Left renal cortex interstitium (tissue), 4 donors: ENCODE data around the gene CTAG2. TPM values are rescaled to one million over a fixed set of nuclear protein-coding genes. Genes with fewer than 3 reads are reported as not detected.
"Not testable (repeated sequence)": the region's sequence is repeated elsewhere in the genome, so short reads cannot be mapped to it uniquely, and the experiment has no call there.

Experiments
- DNase-seq, 4 donors: peaks; one replicate each; pipeline ENCODE4 v3.0.0-alpha.2; 2013; ENCODE audit warnings: low read depth in 4 of 4, low spot score in 2 of 4, missing footprints in 1 of 4
- polyA plus RNA-seq, 4 donors: library from polyadenylated mRNA; unstranded; fragments of 120-200 nt; gene quantifications; one replicate each; pipeline ENCODE4 v1.2.1, GENCODE V29; 2013; ENCODE audit not compliant: insufficient read length in 4 of 4

The CTAG2 gene
- not detected for polyA plus RNA-seq

DNA sequence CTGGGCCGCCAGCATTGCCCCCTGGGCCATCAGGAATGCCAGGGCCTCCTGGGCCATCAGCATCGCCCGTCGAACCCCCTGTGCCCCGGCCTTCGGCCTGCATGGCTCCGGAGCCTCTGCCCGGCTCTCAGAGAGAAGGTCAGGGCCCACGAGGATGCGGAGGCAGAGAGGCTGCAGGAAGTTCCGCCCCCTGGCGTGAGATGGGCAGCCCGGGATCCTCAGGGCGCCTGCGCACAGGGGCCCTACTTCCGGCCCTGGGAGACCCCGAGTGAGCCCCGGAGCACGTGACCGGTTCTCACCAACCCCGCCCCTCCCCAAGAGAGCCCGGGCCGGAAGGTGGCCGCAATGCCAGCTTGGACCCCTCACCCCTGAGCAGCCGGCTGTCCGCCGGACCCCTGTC is at the start of gene CTAG2:
Gene CTAG2, minus strand, starts transcription at position 167 of the 400 bp plus-strand sequence. Its CDS starts 64 bp downstream, at position 103.
- not testable (repeated sequence) for DNase-seq

- no peak for DNase-seq
These were observed 45.4 kb upstream of the CTAG2 start for GRCh38 chrX:154698630-154699248.

DNA sequence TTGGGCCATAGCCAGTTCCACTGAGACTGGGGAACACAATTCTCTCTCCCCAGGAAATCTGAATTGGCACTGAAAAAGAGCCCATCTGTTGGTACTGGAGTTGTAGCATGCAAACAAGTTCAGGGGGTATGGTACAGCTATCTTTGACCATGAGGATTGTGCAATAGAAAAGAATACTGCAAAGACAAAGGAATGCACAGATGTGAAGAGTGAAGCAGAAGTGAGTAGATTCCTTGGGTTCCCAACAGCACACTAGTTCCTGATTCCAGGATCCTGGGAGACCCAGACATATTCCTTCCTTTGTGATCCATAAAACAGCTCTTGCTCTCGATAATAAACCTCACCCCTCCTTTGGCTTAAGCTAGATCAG is 43.3 kb upstream of the CTAG2 start:
- DNase-seq = no peak

GRCh38 chrX:154695911-154696675 is 42.7 kb upstream of the CTAG2 start:
- DNase-seq = no peak

DNA sequence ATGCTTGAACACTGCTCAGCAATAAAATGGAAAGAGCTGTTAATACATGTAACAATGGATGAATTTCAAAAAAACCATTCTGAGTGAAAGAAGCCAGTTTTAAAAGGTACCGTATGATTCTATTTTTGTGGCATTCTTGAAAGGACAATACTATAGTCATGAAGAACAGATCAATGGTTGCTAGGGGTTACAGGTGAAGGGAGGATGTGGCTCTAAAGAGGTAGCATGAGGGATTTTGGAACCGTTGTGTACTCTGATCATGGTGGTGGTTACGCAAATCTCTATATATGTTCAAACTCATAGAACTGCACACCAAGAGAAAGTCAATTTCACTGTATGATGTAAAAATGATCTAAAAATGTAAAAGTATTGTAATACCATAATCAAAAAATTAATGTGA is 40.0 kb upstream of the CTAG2 start:
- DNase-seq = no peak

DNA sequence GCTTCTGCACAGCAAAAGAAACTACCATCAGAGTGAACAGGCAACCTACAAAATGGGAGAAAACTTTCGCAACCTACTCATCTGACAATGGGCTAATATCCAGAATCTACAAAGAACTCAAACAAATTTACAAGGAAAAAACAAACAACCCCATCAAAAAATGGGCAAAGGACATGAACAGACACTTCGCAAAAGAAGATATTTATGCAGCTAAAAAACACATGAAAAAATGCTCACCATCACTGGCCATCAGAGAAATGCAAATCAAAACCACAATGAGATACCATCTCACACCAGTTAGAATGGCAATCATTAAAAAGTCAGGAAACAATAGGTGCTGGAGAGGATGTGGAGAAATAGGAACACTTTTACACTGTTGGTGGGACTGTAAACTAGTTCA is 37.1 kb upstream of the CTAG2 start:
- DNase-seq = not testable (repeated sequence)

- not testable (repeated sequence) for DNase-seq
These were observed 18.7 kb upstream of the CTAG2 start for GRCh38 chrX:154672084-154672483.

GRCh38 chrX:154670848-154671247 is 17.5 kb upstream of the CTAG2 start:
- DNase-seq = not testable (repeated sequence)

DNA sequence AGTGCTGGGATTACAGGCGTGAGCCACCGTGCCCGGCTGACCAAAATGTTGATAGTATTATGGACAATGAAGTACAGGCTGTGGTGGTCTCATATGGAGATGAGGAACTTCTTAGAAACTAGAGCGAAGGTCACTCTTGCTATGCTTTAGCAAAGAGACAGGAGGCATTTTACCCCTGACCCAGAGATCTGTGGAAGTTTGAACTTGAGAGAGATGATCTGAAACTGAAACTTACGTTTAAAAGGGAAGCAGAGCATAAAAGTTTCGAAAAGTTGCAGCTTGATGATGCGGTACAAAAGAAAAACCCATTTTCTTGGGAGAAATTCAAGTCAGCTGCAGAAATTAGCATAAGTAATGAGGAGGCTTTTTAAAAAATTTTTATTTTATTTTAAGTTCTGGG is 8.5 kb upstream of the CTAG2 start:
- DNase-seq = no peak

DNA sequence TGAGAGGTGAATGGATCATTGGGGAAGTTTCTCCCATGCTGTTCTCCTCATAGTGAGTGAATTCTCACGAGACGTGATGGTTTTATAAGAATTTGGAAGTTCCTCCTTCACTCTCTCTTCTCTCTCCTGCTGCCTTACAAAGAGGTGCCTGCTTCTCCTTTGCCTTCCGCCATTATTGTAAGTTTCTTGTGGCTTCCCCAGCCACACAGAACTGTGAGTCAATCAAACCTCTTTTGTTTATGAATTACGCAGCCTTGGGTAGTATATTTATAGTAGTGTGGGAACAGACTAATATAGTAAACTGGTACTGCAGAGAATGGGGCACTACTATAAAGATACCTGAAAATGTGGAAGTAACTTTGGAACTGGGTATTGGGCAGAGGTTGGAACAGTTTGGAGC is 7.8 kb upstream of the CTAG2 start:
- DNase-seq = no peak

DNA sequence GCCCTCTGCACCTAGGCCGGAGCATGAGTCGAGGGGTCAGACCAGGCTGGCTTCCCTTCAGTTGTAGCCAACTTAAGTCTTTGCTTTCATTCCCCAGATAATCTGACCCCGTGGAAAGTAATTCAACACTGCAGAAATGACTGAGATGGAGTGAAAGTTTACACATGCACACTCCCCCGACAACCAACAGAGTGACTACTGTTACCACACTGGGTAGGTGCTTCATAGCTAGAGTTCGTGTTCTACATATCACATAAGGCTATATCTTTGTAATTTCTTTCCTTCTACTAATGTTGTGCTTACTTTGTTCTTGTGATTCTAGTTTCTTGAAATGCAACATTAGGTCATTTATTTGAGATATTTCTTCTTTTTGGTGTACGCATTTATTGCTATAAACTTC is 7.2 kb upstream of the CTAG2 start:
- no peak for DNase-seq

DNA sequence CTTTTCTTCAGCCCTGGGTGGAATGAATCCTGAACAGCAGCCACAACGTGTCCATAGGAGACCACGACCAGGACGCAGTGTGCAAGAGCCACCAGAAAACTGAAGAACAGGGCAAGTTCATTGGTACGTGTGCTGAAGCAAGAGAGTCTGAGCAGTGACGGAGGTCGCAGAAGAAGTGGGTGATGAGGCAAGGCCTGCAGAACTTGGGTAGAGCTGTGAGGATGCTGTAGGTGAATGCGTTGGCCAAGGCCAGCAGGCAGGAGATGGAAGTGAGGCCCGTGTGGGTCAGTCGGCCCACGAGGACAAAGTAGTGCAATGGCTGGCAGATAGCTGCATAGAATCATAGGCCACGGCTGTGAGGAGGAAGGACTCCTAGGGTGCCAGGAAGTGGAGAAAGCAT is 5.6 kb upstream of the CTAG2 start:
- no peak for DNase-seq

DNA sequence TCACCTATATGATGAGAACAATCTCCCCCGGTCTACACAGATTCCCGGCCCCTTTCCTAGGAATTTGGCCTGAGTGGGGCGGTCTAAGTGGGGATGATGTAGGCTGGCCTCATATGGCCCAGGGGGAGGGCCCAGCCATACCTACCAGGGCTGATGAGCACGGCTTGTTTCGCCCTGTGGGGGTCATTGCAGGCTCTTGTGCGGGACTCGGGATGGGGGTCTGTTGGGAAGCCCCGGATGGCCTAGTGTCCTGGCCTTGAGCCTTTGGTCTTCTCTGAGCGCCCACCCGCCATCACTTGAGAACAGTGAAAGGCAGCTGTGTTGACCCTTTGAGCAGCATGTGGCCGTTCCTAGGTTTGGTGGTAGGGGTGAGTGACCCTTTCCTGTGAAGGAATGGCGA is 4.8 kb upstream of the CTAG2 start:
- no peak for DNase-seq

GRCh38 chrX:154657226-154657805 is 3.9 kb upstream of the CTAG2 start:
- no peak for DNase-seq

- no peak for DNase-seq
These were observed 2.4 kb upstream of the CTAG2 start for GRCh38 chrX:154655786-154656185.

DNA sequence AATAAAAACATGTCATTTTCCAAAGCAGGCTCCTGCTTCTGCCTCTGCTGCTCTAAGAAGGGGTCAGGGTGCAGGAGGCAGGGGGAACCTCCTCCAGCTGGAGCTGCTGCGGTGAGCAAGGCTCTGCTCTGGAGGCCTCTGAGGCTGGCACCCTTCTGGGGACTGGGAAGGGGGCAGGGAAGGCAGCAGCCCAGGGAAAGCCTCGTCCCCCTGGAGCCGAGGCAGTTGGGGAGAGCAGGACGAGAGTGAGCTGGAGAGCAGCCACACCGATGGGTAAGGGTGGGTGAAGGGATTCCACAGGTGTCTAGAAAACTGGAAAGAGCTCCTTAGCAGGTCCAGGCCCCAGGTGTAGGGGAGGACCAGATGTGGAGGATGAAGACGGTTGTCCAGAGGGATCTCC is 2.0 kb upstream of the CTAG2 start:
- no peak for DNase-seq

GRCh38 chrX:154654925-154655324 is 1.5 kb upstream of the CTAG2 start:
- DNase-seq = no peak

- DNase-seq = no peak
These were observed 993 bp upstream of the CTAG2 start for GRCh38 chrX:154654372-154654771.

DNA sequence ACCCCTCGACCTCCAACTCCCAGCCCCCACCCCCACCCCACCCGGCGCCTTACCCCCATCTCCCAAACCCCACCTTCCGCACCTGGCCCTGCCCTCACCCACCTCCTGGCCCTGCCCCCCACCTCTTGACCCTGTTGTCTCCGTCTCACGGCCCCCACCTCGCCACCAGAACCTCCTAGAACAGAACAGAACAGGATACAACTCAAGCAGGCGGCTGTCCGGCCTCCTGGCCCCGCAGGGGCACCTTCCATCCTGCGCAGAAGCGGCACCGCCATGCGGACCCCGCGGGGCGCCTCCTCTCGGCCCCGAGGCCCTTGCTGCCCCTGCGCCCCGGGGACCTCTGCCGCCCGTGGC is 354 bp downstream of the CTAG2 start:
- no peak for DNase-seq

- DNase-seq = no peak
These were observed 900 bp downstream of the CTAG2 start for GRCh38 chrX:154652311-154653047.

DNA sequence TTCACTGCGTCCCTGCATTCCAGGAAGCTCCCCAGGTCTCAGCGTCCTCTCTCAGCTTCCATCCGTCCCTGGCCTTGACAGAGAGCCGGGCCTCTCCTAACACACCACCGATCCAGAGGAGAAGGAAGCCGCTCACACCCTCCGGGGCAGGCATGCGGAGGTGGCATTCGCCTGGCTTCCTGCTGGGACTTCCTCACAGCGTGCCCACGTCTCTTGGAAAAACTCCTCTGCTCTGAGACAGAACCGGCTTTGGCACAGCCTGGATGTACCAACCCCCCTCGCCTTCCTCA is 3.2 kb downstream of the CTAG2 start:
- DNase-seq = no peak
